ENCODE data around the gene CBX3.

The CBX3 gene

DNA sequence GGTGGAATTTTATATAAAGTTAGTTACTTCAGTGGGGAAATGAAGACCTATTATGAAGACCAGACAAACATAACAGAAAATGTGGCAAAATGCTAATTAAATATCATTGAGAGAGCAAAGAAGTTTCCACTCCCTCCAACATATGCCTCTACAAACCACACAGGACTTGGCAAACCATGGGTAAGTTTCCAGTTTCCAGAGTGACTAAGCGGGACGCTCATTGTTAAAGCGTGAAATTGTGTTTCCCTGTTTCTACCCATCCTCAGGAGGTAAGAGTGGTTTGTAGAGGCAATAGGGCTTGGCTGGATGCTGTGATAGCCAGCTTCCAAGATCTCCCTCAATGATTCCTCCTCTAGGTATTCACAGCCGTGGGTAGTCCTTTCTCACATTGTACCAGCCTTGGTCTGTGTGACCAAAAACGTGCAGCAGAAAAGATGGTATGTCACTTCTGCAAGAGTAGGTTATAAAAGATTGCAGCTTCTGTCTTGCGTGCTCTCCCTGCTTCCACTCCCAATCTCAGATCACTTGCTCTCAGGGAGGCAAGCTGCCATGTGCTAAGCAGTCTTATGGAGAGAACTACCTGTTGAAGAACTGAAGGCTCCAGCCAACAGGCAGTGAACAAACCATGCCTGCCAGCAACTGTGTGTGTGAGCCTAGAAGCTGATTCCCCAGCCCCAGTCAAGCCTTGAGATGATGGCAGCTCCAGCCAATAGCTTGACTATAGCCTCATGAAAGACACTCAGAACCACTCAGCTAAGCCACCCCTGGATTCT, 35.7 kb downstream of the CBX3 start:
- no peak for ATAC-seq
- TF ChIP-seq CSRNP3 (CRISPR knock-in tag; IDR thresholded peaks at IDR 0.05) (no peak), TCF4 (CRISPR knock-in tag; IDR thresholded peaks at IDR 0.05; ENCODE audit: borderline replicate concordance) (no peak), ZC3H10 (CRISPR knock-in tag; IDR thresholded peaks at IDR 0.05) (no peak), ESRRG (CRISPR knock-in tag; IDR thresholded peaks at IDR 0.05) (no peak), BACH2 (CRISPR knock-in tag; IDR thresholded peaks at IDR 0.05; ENCODE audit: borderline replicate concordance) (no peak)

GRCh38 chr7:26238032-26238431, 36.5 kb downstream of the CBX3 start:
- no peak for TF ChIP-seq CSDC2 (CRISPR knock-in tag; IDR thresholded peaks at IDR 0.05)
- no peak for TF ChIP-seq POU6F1 (CRISPR knock-in tag; IDR thresholded peaks at IDR 0.05; ENCODE audit: borderline replicate concordance, low read depth)
- TF ChIP-seq ISL1 (CRISPR knock-in tag; IDR thresholded peaks at IDR 0.05): no peak
- TF ChIP-seq OSR1 (CRISPR knock-in tag; IDR thresholded peaks at IDR 0.05): no peak
- TF ChIP-seq SNAI2 (CRISPR knock-in tag; IDR thresholded peaks at IDR 0.05): no peak
- TF ChIP-seq, protein P1, sequence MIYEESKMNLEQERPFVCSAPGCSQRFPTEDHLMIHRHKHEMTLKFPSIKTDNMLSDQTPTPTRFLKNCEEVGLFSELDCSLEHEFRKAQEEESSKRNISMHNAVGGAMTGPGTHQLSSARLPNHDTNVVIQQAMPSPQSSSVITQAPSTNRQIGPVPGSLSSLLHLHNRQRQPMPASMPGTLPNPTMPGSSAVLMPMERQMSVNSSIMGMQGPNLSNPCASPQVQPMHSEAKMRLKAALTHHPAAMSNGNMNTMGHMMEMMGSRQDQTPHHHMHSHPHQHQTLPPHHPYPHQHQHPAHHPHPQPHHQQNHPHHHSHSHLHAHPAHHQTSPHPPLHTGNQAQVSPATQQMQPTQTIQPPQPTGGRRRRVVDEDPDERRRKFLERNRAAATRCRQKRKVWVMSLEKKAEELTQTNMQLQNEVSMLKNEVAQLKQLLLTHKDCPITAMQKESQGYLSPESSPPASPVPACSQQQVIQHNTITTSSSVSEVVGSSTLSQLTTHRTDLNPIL (CRISPR knock-in tag; IDR thresholded peaks at IDR 0.05; ENCODE audit: low read depth): no peak
- no peak for TF ChIP-seq TOX (CRISPR knock-in tag; IDR thresholded peaks at IDR 0.05; ENCODE audit: borderline replicate concordance)
- no peak for ATAC-seq

- no peak for ATAC-seq
- TF ChIP-seq, protein P1 (CRISPR knock-in tag; IDR thresholded peaks at IDR 0.05; ENCODE audit: low read depth): no peak
- TF ChIP-seq ZC3H10 (CRISPR knock-in tag; IDR thresholded peaks at IDR 0.05): no peak
- no peak for TF ChIP-seq SNAI2 (CRISPR knock-in tag; IDR thresholded peaks at IDR 0.05)
- no peak for TF ChIP-seq CSRNP3 (CRISPR knock-in tag; IDR thresholded peaks at IDR 0.05)
- TF ChIP-seq ISL1 (CRISPR knock-in tag; IDR thresholded peaks at IDR 0.05): no peak
- TF ChIP-seq RARB (CRISPR knock-in tag; IDR thresholded peaks at IDR 0.05): no peak
- TF ChIP-seq TCF4 (CRISPR knock-in tag; IDR thresholded peaks at IDR 0.05; ENCODE audit: borderline replicate concordance): no peak
- TF ChIP-seq ZNF8 (CRISPR knock-in tag; IDR thresholded peaks at IDR 0.05): no peak
- TF ChIP-seq ZFP30 (CRISPR knock-in tag; IDR thresholded peaks at IDR 0.05): no peak
- TF ChIP-seq BACH2 (CRISPR knock-in tag; IDR thresholded peaks at IDR 0.05; ENCODE audit: borderline replicate concordance): no peak
- no peak for TF ChIP-seq ZFP3 (CRISPR knock-in tag; IDR thresholded peaks at IDR 0.05)
- no peak for TF ChIP-seq ARNTL (CRISPR knock-in tag; IDR thresholded peaks at IDR 0.05; ENCODE audit: borderline replicate concordance, low read depth)
- no peak for TF ChIP-seq ESRRG (CRISPR knock-in tag; IDR thresholded peaks at IDR 0.05)
- TF ChIP-seq TOX (CRISPR knock-in tag; IDR thresholded peaks at IDR 0.05; ENCODE audit: borderline replicate concordance): no peak
- TF ChIP-seq PPARA (CRISPR knock-in tag; IDR thresholded peaks at IDR 0.05; ENCODE audit: borderline replicate concordance): no peak
- no peak for TF ChIP-seq POU6F1 (CRISPR knock-in tag; IDR thresholded peaks at IDR 0.05; ENCODE audit: borderline replicate concordance, low read depth)
- no peak for TF ChIP-seq PATZ1 (CRISPR knock-in tag; IDR thresholded peaks at IDR 0.05; ENCODE audit: borderline replicate concordance)
- TF ChIP-seq TSHZ2 (CRISPR knock-in tag; IDR thresholded peaks at IDR 0.05): no peak
Measured at GRCh38 chr7:26245150-26245549, 43.6 kb downstream of the CBX3 start.

Data from SK-N-SH treated with all-trans-retinoic acid at 6 μM for 48 hours (cell line).